H9 (cell line): ENCODE results near the gene GOLGA1. TPM values are rescaled to one million over a fixed set of nuclear protein-coding genes. Genes with fewer than 3 reads are reported as not detected.

Experiments
- DNase-seq: peaks from one replicate; pipeline ENCODE4 v3.0.0-alpha.2; 2017
- H2AFZ ChIP-seq: one replicate; pipeline ENCODE4 v1.6.1; 2013; ENCODE audit warnings: mild to moderate bottlenecking, low read length, control low read depth, moderate library complexity
- H2AK5ac ChIP-seq: 2 replicates; pipeline ENCODE4 v1.6.1; 2013; ENCODE audit warnings: low read length, control low read depth, mixed read lengths; ENCODE audit not compliant: insufficient read length
- H2BK120ac ChIP-seq: one replicate; pipeline ENCODE4 v1.6.1; 2013; ENCODE audit warnings: low read depth, mild to moderate bottlenecking, low read length, control low read depth, inconsistent platforms; ENCODE audit not compliant: poor library complexity, severe bottlenecking
- H2BK12ac ChIP-seq: 2 replicates; pipeline ENCODE4 v1.6.1; 2013; ENCODE audit warnings: low read length, control low read depth, mixed read lengths, low read depth; ENCODE audit not compliant: insufficient read length
- H2BK15ac ChIP-seq: 2 replicates; pipeline ENCODE4 v1.6.1; 2013; ENCODE audit warnings: low read depth, low read length, control low read depth
- H2BK20ac ChIP-seq: one replicate; pipeline ENCODE4 v1.6.1; 2013; ENCODE audit warnings: low read depth, mild to moderate bottlenecking, low read length, control low read depth, inconsistent platforms; ENCODE audit not compliant: poor library complexity, severe bottlenecking
- H2BK5ac ChIP-seq: 2 replicates; pipeline ENCODE4 v1.6.1; 2013; ENCODE audit warnings: low read length, control low read depth, mixed read lengths; ENCODE audit not compliant: insufficient read length
- H3K14ac ChIP-seq: 2 replicates; pipeline ENCODE4 v1.6.1; 2013; ENCODE audit warnings: low read length, control low read depth; ENCODE audit not compliant: insufficient read depth
- H3K18ac ChIP-seq: 2 replicates; pipeline ENCODE4 v1.6.1; 2013; ENCODE audit warnings: low read depth, mild to moderate bottlenecking, mixed read lengths, low read length, control low read depth; ENCODE audit not compliant: insufficient read length
- H3K23ac ChIP-seq: 2 replicates; pipeline ENCODE4 v1.6.1; 2013; ENCODE audit warnings: low read length, control low read depth, mixed read lengths, low read depth; ENCODE audit not compliant: insufficient read length
- H3K23me2 ChIP-seq: 2 replicates; pipeline ENCODE4 v1.6.1; 2013; ENCODE audit warnings: low read depth, mild to moderate bottlenecking, mixed read lengths, low read length, control low read depth; ENCODE audit not compliant: insufficient read length, poor library complexity, severe bottlenecking
- H3K27ac ChIP-seq: 2 replicates; pipeline ENCODE4 v1.5.1; 2013; ENCODE audit warnings: low read length, control low read depth, mixed read lengths, low read depth; ENCODE audit not compliant: insufficient read length
- H3K27me3 ChIP-seq: 2 replicates; pipeline ENCODE4 v1.6.1; 2013; ENCODE audit warnings: low read length, control low read depth, inconsistent platforms; ENCODE audit not compliant: insufficient read depth
- H3K4ac ChIP-seq: 2 replicates; pipeline ENCODE4 v1.6.1; 2013; ENCODE audit warnings: low read depth, mild to moderate bottlenecking, control low read depth, inconsistent platforms, low read length, moderate library complexity
- H3K4me1 ChIP-seq: 2 replicates; pipeline ENCODE4 v1.6.1; 2013; ENCODE audit warnings: low read length, control low read depth, inconsistent platforms; ENCODE audit not compliant: insufficient read depth
- H3K4me2 ChIP-seq: 2 replicates; pipeline ENCODE4 v1.6.1; 2013; ENCODE audit warnings: low read length, control low read depth, mixed read lengths; ENCODE audit not compliant: insufficient read length, insufficient read depth
- H3K56ac ChIP-seq: 2 replicates; pipeline ENCODE4 v1.6.1; 2013; ENCODE audit warnings: low read depth, mild to moderate bottlenecking, mixed read lengths, low read length, control low read depth; ENCODE audit not compliant: insufficient read length
- H3K79me1 ChIP-seq: 2 replicates; pipeline ENCODE4 v1.6.1; 2013; ENCODE audit warnings: low read depth, mild to moderate bottlenecking, moderate library complexity, low read length, control low read depth, inconsistent platforms; ENCODE audit not compliant: insufficient read depth, poor library complexity, severe bottlenecking
- H3K79me2 ChIP-seq: 2 replicates; pipeline ENCODE4 v1.6.1; 2013; ENCODE audit warnings: low read length, control low read depth, inconsistent platforms; ENCODE audit not compliant: insufficient read depth
- H3K9ac ChIP-seq: 2 replicates; pipeline ENCODE4 v1.6.1; 2013; ENCODE audit warnings: low read length, control low read depth, mixed read lengths; ENCODE audit not compliant: insufficient read length; ENCODE audit errors: extremely low read depth
- H3K9me3 ChIP-seq: one replicate; pipeline ENCODE4 v1.6.1; 2013; ENCODE audit warnings: low read depth, low read length, inconsistent platforms; ENCODE audit not compliant: control insufficient read depth
- H3T11ph ChIP-seq: one replicate; pipeline ENCODE4 v1.6.1; 2013; ENCODE audit warnings: mild to moderate bottlenecking, low read length, control low read depth, inconsistent platforms
- H4K20me1 ChIP-seq: one replicate; pipeline ENCODE4 v1.6.1; 2013; ENCODE audit not compliant: control insufficient read depth, insufficient read length, insufficient read depth
- H4K5ac ChIP-seq: 2 replicates; pipeline ENCODE4 v1.6.1; 2013; ENCODE audit warnings: low read depth, mild to moderate bottlenecking, mixed read lengths, low read length, control low read depth; ENCODE audit not compliant: insufficient read length
- H4K8ac ChIP-seq: replicated peaks from 2 replicates; pipeline ENCODE4 v1.6.1; 2013; ENCODE audit warnings: low read length, control low read depth, mixed read lengths, low read depth; ENCODE audit not compliant: insufficient read length
- H4K91ac ChIP-seq: 2 replicates; pipeline ENCODE4 v1.6.1; 2013; ENCODE audit warnings: low read depth, mild to moderate bottlenecking, moderate library complexity, mixed read lengths, low read length, control low read depth; ENCODE audit not compliant: insufficient read length
- H3K27ac Mint-ChIP-seq, 3 experiments: 2 replicates in 2 of 3; 3 replicates in 1 of 3; pipeline ENCODE4 v1.8.0; 2020 to 2021; ENCODE audit warnings: mixed read lengths in 3 of 3, mild to moderate bottlenecking in 1 of 3, moderate library complexity in 1 of 3
- H3K27me3 Mint-ChIP-seq: 2 replicates; pipeline ENCODE4 v1.8.0; 2021; ENCODE audit warnings: low read depth, mild to moderate bottlenecking, moderate library complexity, mixed read lengths
- H3K36me3 Mint-ChIP-seq, 3 experiments: 2 replicates in 2 of 3; 3 replicates in 1 of 3; pipeline ENCODE4 v1.8.0; 2020 to 2021; ENCODE audit warnings: low read depth in 3 of 3, mixed read lengths in 3 of 3; ENCODE audit not compliant: insufficient read depth in 1 of 3
- H3K4me1 Mint-ChIP-seq, 2 experiments: 2 replicates each; pipeline ENCODE4 v1.8.0; 2020; ENCODE audit warnings: mixed read lengths in 2 of 2
- H3K4me3 Mint-ChIP-seq, 2 experiments: 2 replicates in 1 of 2; 3 replicates in 1 of 2; pipeline ENCODE4 v1.8.0; 2020 to 2021; ENCODE audit warnings: mild to moderate bottlenecking in 2 of 2, mixed read lengths in 2 of 2, moderate library complexity in 1 of 2
- H3K9me3 Mint-ChIP-seq, 2 experiments: 2 replicates in 1 of 2; 3 replicates in 1 of 2; pipeline ENCODE4 v1.8.0; 2020; ENCODE audit warnings: mild to moderate bottlenecking in 2 of 2, mixed read lengths in 2 of 2, moderate library complexity in 1 of 2
- CTCF ChIP-seq: fragments of 200-600 bp; sonication (generic); conservative IDR thresholded peaks from 3 replicates; pipeline ENCODE4 v1.8.0; 2021; ENCODE audit warnings: antibody characterized with exemption, mild to moderate bottlenecking
- WGBS: extraction: QIAGEN DNeasy Blood & Tissue Kit; methylation state at CpG from one replicate; pipeline ENCODE4 v1.1.7; 2013; ENCODE audit warnings: missing lambda C conversion rate, low lambda C conversion rate, mixed read lengths; ENCODE audit not compliant: insufficient read length; ENCODE audit errors: extremely low coverage; 5-methylcytosine and 5-hydroxymethylcytosine counted together
- total RNA-seq: library from RNA; stranded (reverse); gene quantifications from 2 replicates; pipeline ENCODE4 v1.2.1, GENCODE V29; 2021

GOLGA1 gene
- total RNA-seq, 1 experiment from 2014 or later = 7.6 TPM

- no peaks in the 10 kb centered on the region for H3K9me3 Mint-ChIP-seq
- Histone ChIP-seq H2AK5ac (no peak overlapping the region), H2AFZ (no peak overlapping the region), H2BK15ac (no peak overlapping the region), H4K8ac (no peak overlapping the region), H3K27ac (no peak overlapping the region), H3K14ac (no peak overlapping the region), H3K9ac (no peak overlapping the region), H3K23ac (no peak overlapping the region), H4K20me1 (no peaks in the 10 kb centered on the region), H2BK5ac (no peak overlapping the region), H4K91ac (no peak overlapping the region), H3K18ac (no peak overlapping the region), H3K4ac (no peak overlapping the region), H2BK12ac (no peak overlapping the region), H3K9me3 (no peaks in the 10 kb centered on the region), H3K23me2 (no peaks in the 10 kb centered on the region), H2BK120ac (no peak overlapping the region), H4K5ac (no peak overlapping the region), H2BK20ac (no peak overlapping the region), H3K79me1 (no peaks in the 10 kb centered on the region), H3T11ph (no peak overlapping the region), H3K56ac (no peak overlapping the region), H3K4me2 (no peak overlapping the region), H3K4me1 (no peaks in the 10 kb centered on the region), H3K27me3 (no peaks in the 10 kb centered on the region), H3K79me2 (no peaks in the 10 kb centered on the region)
- H3K27me3 Mint-ChIP-seq = no peaks in the 10 kb centered on the region
- H3K27ac Mint-ChIP-seq = no peak overlapping the region
- WGBS = no CpG with 5 or more reads among the region's 2 CpGs
- no peak for TF ChIP-seq CTCF
- no peak overlapping the region for H3K4me3 Mint-ChIP-seq
- H3K36me3 Mint-ChIP-seq = peaks cover 0 to 9% (median 6%) of the 10 kb centered on the region in 3 experiments; a peak in 3 of 7 replicates
- DNase-seq = no peak
- H3K4me1 Mint-ChIP-seq = no peaks in the 10 kb centered on the region
Measured at GRCh38 chr9:124908098-124908497, 32.8 kb downstream of the GOLGA1 start.
